Measurements from ENCODE around the gene BMP2.

The BMP2 gene

DNA sequence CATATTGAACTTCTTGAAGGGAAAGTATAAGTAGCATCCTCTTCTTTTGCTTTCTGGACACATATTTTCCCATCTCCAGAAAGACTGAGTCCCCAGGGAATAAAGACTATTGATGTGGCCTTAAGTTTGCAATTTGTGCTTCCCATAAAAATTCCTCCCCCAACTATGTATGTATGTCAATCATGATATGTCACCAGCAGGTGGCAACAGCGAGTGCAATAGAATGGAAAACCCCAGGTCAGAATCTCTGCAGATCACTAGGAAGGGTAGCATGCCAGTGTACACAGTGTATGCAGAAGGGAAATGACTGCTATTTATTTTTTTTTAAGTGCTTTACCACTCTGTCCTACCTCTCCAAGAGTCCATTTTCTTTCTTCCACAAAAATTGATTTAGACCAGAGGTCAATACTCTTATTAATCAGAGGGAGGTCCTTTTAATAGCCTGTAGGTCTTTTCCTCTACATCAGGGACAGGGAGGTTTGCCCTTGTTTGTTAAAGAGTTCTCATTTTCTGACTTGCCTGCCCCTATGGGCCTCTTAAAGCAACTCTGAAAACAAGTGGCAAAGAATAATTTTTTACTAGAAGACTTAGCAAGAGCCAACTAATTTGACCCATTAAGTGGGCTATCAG lies 61.4 kb downstream of the BMP2 start:
- DNase-seq (ENCODE audit: extremely low read depth in 1 of 2, low read depth in 1 of 2), result no peak

DNA sequence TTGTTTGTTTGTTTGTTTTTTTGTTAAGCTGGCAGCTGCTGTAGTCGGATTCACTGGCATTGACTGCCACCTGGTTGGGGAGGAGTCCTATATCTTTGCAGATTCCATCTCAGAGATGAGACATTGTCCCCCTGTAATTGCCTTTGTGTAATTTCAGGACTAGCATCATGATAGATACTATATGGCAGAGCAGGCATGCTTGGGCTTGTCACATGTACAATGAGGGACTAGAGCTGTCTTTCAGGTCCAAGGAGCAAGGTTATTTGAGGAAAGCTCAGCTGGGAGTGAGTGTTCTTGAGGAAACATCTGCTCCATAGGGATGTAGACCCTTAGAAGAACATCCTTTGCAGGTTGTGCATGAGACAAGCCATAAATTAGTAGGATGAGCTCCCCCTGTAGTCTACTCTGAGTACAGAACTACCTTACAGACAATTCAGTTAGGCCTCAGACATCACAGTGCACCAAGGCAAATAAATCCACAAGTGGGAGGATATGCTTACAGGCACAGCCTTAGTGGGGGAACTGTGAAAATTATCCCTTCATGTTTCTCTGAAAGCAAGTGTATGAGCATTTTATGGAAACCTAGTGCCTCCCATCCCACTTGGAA lies 62.1 kb downstream of the BMP2 start:
- DNase-seq (ENCODE audit: extremely low read depth in 1 of 2, low read depth in 1 of 2), result no peak

All from activated CD8-positive, alpha-beta memory T cell treated with anti-CD3 and anti-CD28 coated beads for 1 hour (primary cell).